Upper lobe of right lung (tissue), 1 donor: ENCODE measurements around the gene VCL. TPM values are rescaled to one million over a fixed set of nuclear protein-coding genes. Genes with fewer than 3 reads are reported as not detected.
"Not testable (repeated sequence)": the region's sequence is repeated elsewhere in the genome, so short reads cannot be mapped to it uniquely, and the experiment has no call there.

Experiments
- ATAC-seq: fragments of 200-7000 bp; cut with Tn5 transposase; one replicate; pipeline ENCODE4 v1.9.1; 2020; ENCODE audit warnings: mild to moderate bottlenecking, moderate library complexity
- DNase-seq: peaks from one replicate; pipeline ENCODE4 v3.0.0-alpha.2; 2020
- H3K27ac ChIP-seq: fragments of 200-600 bp; one replicate; pipeline ENCODE4 v1.8.0; 2022
- H3K27me3 ChIP-seq: fragments of 200-600 bp; one replicate; pipeline ENCODE4 v1.8.0; 2022; ENCODE audit warnings: mild to moderate bottlenecking
- H3K36me3 ChIP-seq: fragments of 200-600 bp; one replicate; pipeline ENCODE4 v1.8.0; 2022
- H3K4me1 ChIP-seq: fragments of 200-600 bp; one replicate; pipeline ENCODE4 v1.8.0; 2022
- H3K4me3 ChIP-seq: fragments of 200-600 bp; one replicate; pipeline ENCODE4 v1.8.0; 2022; ENCODE audit warnings: mild to moderate bottlenecking
- H3K9me3 ChIP-seq: fragments of 200-600 bp; one replicate; pipeline ENCODE4 v1.8.0; 2022
- intact Hi-C: fragments of 100-400 bp; cut with DNase I; formaldehyde crosslinking; loops from one replicate; pipeline ENCODE4 v1.11.0; 2022
- total RNA-seq: library from RNA; stranded (reverse); fragmentation: NEBNext Ultra II Directional; extraction: Animal tissue kit (Norgen Biotek cat#: 25700); gene quantifications from one replicate; pipeline ENCODE4 v1.2.1, GENCODE V29; 2021
- TF ChIP-seq, protein P1 (sequence below): fragments of 200-600 bp; IDR thresholded peaks from one replicate; pipeline ENCODE4 v1.8.0; 2022; ENCODE audit warnings: antibody characterized with exemption
- donor health status: DM: no; HTN: yes; CAD: no; lungs with severe emphysema.

VCL gene
- total RNA-seq, 1 donor from 2014 or later: 148 TPM

DNA sequence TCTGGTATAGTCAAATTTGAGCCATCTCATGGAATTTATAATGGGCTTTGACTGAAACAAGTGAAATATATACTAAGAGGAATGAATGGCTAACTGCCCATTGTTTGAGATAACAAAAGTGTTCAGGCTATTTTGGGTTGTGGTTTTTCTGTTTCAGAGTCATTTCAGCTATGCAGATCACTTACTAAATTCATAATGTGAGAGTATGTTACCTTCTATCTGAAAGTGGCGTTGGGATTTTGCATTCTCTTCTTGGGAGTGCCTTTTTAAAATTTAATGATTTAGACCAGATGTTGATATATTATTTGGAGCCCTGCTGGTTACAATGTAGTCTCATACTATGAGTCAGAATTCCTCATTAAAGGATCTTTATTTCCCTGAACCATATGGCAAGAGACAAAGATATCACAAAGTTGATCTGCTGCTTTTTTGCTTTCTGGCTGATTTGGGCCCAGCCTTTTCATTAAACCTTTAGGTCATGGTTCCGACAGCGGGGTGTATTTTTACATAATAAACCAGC, 10.4 kb downstream of the VCL start:
- DNase-seq (no peak), ATAC-seq (no peak)
- Histone ChIP-seq H3K4me1 (peaks cover 38% of the 10 kb centered on the region), H3K4me3 (no peak overlapping the region), H3K27me3 (no peaks in the 10 kb centered on the region), H3K9me3 (no peaks in the 10 kb centered on the region), H3K27ac (no peak overlapping the region), H3K36me3 (peaks cover 7% of the 10 kb centered on the region)
- intact Hi-C loops: no loop called here
- TF ChIP-seq, protein P1, sequence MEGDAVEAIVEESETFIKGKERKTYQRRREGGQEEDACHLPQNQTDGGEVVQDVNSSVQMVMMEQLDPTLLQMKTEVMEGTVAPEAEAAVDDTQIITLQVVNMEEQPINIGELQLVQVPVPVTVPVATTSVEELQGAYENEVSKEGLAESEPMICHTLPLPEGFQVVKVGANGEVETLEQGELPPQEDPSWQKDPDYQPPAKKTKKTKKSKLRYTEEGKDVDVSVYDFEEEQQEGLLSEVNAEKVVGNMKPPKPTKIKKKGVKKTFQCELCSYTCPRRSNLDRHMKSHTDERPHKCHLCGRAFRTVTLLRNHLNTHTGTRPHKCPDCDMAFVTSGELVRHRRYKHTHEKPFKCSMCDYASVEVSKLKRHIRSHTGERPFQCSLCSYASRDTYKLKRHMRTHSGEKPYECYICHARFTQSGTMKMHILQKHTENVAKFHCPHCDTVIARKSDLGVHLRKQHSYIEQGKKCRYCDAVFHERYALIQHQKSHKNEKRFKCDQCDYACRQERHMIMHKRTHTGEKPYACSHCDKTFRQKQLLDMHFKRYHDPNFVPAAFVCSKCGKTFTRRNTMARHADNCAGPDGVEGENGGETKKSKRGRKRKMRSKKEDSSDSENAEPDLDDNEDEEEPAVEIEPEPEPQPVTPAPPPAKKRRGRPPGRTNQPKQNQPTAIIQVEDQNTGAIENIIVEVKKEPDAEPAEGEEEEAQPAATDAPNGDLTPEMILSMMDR: no peak

DNA sequence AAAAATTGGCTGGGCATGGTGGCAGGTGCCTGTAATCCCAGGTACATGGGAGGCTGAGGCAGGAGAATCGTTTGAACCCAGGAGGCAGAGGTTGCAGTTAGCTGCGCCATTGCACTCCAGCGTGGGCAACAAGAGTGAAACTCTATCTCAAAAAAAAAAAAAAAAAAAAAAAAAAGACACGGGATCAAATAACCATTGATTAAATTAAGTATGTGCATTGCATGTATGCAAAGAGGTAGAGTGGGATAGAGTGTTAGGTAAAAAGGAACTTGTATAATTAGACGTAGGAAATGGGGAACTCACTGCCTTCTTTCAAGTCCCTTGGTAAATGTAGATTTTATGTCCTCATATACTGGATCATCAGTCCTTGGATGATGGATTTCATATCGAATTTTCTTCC, 13.1 kb downstream of the VCL start:
- H3K27ac ChIP-seq: no peak overlapping the region
- DNase-seq: no peak
- ATAC-seq: peak; percentile 34
- intact Hi-C loops: no loop called here
- no peaks in the 10 kb centered on the region for H3K9me3 ChIP-seq
- TF ChIP-seq, protein P1: no peak
- peaks cover 7% of the 10 kb centered on the region for H3K36me3 ChIP-seq
- no peaks in the 10 kb centered on the region for H3K27me3 ChIP-seq
- H3K4me3 ChIP-seq: no peak overlapping the region
- H3K4me1 ChIP-seq: peaks cover 39% of the 10 kb centered on the region

DNA sequence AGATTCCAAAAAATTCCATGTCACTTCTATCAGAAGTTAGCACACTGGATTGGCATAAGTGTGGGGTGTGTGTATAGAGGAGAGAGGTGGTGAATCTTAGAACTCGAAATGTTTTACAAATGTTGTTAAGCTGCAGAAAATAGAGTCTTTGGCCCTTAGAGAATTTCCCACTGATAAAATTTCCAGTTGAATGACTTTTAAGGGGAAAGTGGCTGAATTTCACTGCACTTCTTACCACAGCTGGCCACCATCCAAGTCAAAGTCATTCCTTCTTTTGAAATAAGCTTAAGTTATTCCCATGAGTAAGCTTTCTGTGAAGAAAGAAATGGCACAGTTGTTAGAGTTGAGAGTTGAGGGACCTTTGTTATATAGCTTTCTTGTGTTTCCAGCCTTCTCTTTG, 13.9 kb downstream of the VCL start:
- no peak overlapping the region for H3K4me3 ChIP-seq
- no peaks in the 10 kb centered on the region for H3K9me3 ChIP-seq
- DNase-seq: no peak
- H3K27ac ChIP-seq: no peak overlapping the region
- ATAC-seq: peak; percentile 39
- intact Hi-C loops: no loop called here
- TF ChIP-seq, protein P1: no peak
- no peaks in the 10 kb centered on the region for H3K27me3 ChIP-seq
- H3K4me1 ChIP-seq: peaks cover 39% of the 10 kb centered on the region
- H3K36me3 ChIP-seq: peaks cover 6% of the 10 kb centered on the region

DNA sequence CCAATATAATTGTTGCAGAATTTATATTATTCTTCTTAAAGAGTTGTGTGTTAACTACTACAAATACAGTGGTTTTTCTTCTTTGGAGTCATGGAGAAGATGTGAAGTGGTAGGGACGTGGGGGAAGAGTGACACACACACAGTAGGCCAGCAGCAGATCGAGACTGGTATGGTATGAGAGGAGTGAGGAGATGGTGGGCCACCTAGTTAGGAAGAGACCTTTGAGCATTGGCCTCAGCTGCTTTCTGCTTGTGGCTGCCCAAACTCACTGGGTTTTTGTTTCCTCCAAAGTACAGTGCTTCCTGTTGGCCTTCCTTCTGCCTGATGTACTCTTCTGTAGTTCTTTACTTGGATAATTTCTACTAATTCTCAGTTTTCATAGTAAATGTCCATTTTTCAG, 14.6 kb downstream of the VCL start:
- intact Hi-C loops: no loop called here
- no peaks in the 10 kb centered on the region for H3K36me3 ChIP-seq
- no peaks in the 10 kb centered on the region for H3K9me3 ChIP-seq
- H3K4me3 ChIP-seq: no peak overlapping the region
- no peak for ATAC-seq
- H3K27ac ChIP-seq: no peak overlapping the region
- TF ChIP-seq, protein P1: no peak
- H3K4me1 ChIP-seq: peaks cover 41% of the 10 kb centered on the region
- no peak for DNase-seq
- no peaks in the 10 kb centered on the region for H3K27me3 ChIP-seq

DNA sequence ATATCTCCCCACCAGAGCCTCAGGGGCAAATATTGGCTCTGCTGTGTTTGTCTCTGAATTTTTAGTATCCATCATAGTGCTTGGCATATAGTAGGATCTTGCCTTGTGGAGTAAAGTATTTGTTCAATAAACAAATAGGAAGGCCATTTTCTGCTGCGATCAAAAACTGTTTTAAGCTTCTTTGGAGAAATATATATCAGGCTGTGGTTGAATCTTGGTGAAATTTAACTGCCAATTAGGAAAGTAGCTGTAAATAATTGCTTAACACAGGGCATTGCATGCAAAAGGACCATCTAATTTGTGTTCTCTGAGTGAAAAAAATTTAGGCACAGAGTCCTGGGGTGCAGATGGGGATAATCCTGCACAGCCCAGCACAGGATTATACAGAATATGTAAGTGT, 15.1 kb downstream of the VCL start:
- H3K9me3 ChIP-seq: no peaks in the 10 kb centered on the region
- no peak for DNase-seq
- no peaks in the 10 kb centered on the region for H3K36me3 ChIP-seq
- TF ChIP-seq, protein P1: no peak
- no peak for ATAC-seq
- peaks cover 42% of the 10 kb centered on the region for H3K4me1 ChIP-seq
- intact Hi-C loops: no loop called here
- no peak overlapping the region for H3K4me3 ChIP-seq
- no peaks in the 10 kb centered on the region for H3K27me3 ChIP-seq
- H3K27ac ChIP-seq: no peak overlapping the region

DNA sequence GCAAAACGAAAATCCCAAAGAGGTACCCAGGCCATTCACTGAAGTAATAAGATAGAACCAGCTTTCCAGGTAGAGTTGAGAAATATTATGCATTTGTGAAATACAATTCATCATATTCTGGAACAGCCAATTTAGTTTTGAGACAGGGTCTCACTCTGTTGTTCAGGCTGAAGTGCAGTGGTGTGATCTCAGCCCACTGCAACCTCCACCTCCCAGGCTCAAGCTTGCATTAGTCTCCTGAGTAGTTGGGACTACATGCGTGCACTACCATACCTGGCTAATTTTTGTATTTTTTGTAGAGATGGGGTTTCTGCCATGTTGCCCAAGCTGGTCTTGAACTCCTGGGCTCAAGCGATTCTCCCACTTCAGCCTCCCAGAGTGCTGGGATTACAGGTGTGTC, 16.7 kb downstream of the VCL start:
- H3K9me3 ChIP-seq, DNase-seq, H3K36me3 ChIP-seq, H3K4me3 ChIP-seq, ATAC-seq, H3K27me3 ChIP-seq, intact Hi-C loops, H3K27ac ChIP-seq: not testable (repeated sequence)
- peaks cover 51% of the 10 kb centered on the region for H3K4me1 ChIP-seq
